Islet of Langerhans (tissue), 1 donor: Measurements from ENCODE around the gene LAMA1.
"Not testable (repeated sequence)": the region's sequence is repeated elsewhere in the genome, so short reads cannot be mapped to it uniquely, and the experiment has no call there.

Experiments
- FAIRE-seq: peaks from one replicate; lab custom pipeline; 2011; peaks lifted over from hg19 to GRCh38; lab: Jason Lieb, UNC

LAMA1 gene

GRCh38 chr18:6949800-6950586 is 167.6 kb downstream of the LAMA1 start:
- FAIRE-seq, result no peak

DNA sequence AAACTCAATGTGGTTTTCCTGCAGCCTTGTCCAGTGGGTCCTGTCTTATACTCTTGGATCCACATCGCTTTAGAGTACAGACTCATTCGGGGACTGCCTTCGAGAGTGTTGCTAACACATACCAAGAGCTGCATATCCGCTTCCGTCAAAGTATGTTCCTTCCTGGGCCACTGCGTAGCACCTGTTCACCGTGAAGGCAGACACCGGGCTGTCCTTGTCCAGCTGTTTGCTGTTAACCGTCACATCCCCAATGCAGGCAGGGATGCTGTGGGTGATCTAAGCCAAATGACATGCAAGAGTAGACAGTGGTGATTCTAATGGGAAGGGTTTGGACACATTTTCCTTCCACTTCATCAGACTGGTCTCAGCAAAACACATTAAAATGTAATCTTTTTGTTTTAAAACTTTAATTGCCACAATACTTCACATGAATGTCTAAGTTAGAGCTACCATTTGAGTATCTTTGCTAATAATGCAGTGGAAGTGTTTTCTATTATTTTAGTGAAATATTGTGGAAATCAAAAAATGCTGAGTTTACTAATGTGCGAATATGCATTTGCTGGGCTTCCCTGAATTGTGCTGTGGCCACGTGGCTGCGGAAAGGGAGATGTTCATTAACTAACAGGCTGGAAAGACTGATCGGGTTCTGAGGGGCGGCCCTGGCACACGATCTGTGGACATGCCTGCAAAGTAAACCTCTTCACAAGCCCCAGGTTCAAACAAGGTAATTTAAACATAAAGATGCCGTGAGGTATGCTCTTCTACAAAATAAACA is 169.1 kb downstream of the LAMA1 start:
- no peak for FAIRE-seq

DNA sequence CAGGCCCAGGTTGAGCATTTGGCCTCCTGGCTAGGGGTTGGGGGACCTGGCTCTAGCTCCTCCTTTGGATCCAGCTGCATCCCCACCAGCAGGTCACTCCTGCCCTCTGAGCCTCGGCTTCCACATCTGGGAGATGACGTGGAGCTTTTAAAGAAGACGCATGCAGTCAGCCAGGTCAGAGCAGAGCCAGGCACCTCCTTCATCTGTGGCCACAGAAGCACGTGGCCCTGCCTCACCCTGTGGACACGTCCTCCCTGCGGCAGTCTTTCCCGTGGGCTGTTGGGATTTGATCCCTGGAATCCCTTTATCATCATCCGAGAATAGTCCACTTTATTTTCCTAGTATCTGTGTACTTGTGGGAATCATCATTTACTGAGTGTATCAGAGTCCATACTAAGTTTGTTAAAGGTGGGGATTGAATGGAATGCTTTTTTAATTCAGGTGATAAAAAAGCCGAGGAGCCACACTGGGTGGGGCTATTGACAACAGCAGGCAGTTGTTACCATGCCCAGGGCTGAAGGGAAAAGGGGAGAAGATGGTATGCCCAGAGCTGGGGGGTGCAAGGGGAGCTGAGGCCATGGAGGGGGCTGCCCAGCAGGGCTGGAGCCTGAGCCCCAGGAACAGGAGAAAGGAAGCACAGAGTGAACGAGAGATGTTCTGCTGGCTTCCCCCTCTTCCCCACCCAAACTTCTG is 170.1 kb downstream of the LAMA1 start:
- no peak for FAIRE-seq

DNA sequence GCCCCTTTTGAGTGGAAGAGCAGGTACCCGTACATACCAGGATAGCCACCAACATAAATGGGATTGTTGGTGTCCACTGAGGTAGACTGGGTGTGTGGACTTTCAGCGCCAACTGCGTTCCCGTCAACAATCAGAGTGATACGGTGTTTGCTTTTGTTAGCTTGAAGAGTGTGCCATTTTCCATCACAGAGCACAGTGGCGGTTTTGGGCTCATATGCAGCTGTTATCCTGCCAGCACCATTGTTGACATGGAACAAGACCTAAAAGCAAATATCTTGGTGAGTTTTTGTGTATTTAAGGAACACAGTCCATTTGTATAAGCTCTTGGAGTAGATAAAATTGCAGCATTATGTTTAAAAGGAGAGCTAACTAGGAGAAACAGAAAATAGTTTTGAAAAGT is 174.5 kb downstream of the LAMA1 start:
- FAIRE-seq, result no peak

DNA sequence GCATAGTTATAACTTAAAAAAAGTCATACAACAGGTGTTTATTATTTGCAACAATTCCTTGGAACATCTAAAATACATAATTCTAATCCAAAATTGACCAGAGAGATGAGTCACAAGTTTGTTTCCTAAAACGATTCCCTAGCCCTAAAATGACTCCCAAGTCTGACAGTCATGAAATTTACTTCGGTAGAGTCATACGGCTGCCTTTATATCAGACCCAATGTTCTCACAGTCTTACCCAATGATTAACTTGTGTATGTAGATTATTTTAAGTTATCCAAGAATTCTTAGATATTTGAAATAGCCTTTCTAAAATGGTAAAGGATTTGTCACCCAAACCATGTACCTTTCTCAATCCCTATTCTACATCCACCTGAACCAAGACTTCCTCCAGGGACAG is 174.9 kb downstream of the LAMA1 start:
- FAIRE-seq, result no peak

DNA sequence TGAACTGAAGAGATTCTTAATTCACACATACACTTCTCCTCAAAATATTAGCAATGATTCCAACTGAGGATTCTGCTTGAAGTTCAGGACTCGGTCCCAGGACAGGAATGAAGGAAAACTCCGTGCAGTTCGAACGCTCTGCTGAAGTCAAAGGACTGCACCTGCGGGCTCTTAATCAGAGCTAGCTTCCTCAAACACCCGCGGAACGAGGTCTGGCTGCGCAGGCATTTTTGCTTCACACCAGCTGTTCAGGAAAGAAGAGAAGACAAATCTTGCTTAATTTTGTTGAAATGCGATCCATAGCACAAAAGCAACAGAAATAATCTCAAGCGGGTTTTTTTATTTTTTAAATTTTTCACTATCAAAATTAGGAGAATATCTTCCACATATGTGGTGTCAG is 175.6 kb downstream of the LAMA1 start:
- FAIRE-seq, result no peak

GRCh38 chr18:6940451-6940850 is 177.1 kb downstream of the LAMA1 start:
- no peak for FAIRE-seq

DNA sequence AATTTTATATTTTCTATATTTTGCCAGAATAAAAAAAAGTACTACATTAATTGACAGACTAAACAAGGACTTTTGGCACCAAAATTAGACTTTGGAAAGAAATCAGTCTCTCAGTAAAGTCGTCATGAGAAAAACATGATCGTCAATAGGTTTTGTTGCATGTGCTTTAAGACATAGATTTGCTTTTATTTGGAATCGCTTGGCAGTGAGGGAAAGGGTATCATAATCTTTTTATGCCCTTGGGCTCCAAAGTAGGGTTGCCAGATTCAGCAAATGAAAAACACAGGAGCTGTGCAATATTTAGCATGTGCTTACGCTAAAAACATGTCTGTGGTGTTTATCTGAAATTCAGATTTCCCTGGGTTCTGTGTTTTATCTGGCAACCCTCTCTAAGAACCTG is 177.6 kb downstream of the LAMA1 start:
- no peak for FAIRE-seq

DNA sequence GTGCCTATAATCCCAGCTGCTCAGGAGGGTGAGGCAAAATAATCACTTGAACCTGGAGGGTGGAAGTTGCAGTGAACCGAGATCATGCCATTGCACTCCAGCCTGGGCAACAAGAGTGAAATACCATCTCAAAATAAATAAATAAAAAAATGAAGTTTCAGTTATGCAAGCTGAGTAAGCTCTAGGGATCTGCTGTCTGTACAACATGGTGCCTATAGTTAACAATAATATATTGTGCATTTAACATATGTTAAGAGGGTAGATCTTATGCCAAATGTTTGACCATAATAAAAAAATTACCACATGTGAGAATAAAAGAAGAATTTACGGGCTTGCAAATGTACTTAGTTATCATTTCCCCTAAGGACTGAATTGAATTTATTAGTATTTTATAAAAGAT is 179.2 kb downstream of the LAMA1 start:
- not testable (repeated sequence) for FAIRE-seq

DNA sequence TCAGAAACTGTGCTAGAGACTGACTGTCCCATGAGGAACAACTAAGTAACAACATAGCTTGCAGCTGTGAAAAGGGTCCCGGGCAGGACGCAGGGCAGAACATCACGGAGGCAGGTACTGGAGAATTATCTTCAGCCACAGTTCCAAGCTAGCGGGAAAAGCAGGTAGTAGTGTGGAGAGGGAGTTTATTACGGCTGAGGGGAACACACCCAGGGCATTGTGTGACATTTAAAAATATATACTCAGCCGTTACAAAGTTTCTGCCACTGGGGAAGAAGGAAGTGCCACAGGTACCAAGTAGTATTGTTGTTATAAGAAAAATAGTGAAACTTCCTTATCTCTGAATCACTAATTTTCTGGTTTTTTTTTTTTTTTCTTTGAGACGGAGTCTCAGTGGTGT is 179.6 kb downstream of the LAMA1 start:
- FAIRE-seq, result no peak

DNA sequence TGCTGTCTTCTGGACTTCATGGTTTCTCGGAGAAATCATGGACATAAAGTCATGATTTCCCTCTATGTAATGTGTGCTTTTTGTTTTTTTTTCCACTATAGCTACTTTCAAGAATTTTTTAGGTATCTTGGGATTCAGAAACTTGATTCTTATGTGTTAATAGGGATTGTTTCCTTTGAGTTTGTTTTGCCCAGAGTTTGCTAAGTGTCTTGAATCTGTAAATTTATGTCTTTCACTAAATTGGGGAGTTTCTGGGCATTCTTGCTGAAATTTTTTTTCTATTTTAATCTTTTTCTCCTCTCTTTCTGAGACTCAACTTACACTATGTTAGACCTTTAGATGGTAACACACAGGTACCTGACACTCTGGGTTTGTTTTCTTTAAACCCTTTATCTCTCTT is 182.7 kb downstream of the LAMA1 start:
- FAIRE-seq, result no peak

DNA sequence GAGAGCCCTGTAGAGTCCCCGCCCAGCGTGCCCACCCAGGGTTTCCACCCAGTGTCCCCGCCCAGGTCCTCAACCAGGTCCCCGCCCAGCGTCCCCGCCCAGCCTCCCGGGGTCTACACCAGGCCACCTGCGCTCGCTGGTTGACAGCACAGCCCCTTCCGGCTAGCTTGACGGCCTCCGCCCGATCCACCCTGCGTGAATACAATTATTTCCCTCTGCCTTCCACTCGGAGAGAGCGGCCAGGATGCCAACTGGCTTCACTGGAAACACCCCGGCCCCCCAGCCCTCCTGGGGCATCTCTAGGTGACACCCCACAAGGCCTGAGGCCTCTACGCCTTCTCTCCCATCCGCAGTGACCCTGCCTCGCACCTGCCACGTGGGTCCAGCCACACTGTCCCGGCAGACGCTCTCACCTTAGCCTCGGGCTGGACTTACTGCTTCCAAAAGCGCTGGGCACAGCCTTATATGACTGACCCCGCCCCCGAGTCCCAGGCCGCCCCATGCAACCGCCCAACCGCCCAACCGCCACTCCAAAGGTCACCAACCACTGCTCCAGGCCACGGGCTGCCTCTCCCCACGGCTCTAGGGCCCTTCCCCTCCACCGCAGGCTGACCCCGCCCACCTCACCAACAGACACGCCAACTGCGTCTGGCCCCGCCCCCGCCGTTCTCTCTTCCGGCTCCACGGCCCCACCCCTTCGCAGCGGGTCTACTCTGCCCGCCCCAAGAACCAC is 188.1 kb downstream of the LAMA1 start:
- FAIRE-seq, result no peak

GRCh38 chr18:6928359-6928758 is 189.2 kb downstream of the LAMA1 start:
- no peak for FAIRE-seq

DNA sequence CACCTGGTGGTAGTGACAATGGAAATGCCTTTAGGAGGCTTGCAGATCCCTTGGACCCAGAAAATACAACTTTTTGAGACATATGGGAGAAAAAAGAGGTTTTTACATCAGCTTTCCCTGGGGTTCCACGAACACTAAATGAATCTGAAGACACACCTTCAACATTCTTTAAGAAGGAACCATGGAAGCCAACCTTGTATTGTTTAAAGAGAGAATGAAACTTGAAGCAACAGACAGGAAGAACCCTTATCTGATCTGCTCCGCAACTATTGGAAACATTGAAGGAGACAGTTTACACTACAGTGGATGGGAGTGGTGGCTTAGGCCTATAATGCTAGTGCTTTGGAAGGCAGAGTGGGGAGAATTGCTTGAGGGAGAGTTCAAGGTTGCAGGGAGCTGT is 190.4 kb downstream of the LAMA1 start:
- FAIRE-seq, result no peak

- FAIRE-seq, result no peak
These were observed 194.4 kb downstream of the LAMA1 start for GRCh38 chr18:6923220-6923619.

GRCh38 chr18:6921571-6921970 is 196.0 kb downstream of the LAMA1 start:
- FAIRE-seq, result no peak

DNA sequence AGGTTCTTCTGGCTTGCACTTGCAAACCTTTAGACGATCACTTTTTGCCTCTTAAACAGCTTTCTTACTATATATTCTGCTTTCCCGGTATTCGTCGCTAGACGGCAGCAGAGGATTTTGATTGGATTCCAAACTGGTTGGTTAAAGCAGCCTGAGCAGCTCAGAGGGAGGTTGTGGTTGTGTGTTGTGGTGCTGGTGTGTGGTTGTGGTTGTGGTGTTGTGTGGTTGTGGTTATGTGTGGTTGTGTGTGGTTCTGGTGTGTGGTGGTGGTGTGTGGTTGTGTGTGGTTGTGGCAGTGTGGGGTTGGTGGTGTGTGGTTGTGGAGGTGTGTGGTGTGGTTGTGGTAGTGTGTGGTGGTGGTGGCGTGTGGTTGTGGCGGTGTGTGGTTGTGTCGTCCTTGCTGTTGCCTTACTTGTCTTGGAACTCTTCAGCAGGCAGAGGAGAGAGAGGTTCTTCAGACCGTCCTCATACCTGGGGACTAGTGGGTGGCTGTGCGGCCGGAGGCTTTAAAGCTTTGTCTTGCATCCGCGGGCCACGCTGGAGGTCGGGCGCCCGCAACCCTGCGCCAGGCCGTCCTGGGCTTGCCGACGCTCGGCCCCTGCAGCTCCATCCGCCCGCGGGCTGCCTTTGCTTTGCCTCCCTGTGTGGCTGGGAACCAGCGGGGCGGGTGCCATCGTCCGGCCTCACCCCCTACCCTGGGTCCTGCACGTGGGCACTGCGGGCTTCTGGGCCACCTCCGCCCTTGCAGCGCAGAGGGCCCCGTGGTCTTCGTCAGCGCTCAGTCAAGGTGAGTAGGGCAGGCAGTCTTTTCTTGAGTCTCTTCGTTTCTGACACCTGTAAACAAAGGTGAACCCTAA is 197.3 kb downstream of the LAMA1 start:
- peak; percentile 21 for FAIRE-seq

DNA sequence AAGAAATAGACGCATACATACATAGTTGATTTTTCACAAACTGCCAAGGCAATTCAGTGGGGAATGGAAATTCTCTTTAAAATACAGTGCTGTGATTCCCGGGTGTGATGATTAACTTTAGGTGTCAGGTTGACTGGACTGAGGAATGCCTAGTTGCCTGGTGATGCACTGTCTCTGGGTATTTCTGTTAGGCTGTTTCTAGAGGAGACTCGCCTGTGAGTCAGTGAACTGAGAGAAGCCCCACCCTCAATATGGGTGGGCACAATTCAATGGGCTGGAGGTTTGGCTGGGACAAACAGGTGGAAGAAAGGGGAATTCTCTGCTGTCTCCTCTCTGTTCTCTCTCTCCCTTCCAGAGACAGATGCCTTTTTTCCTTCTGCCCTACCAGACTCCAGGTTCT is 200.5 kb downstream of the LAMA1 start:
- FAIRE-seq, result no peak

- no peak for FAIRE-seq
These were observed 216.2 kb downstream of the LAMA1 start for GRCh38 chr18:6901286-6901926.

GRCh38 chr18:6891788-6892187 is 225.8 kb downstream of the LAMA1 start:
- no peak for FAIRE-seq
